GM23338 (cell line): ENCODE results near the gene C2orf49. TPM values are rescaled to one million over a fixed set of nuclear protein-coding genes. Genes with fewer than 3 reads are reported as not detected.

Experiments
- ATAC-seq: fragments of 200-7000 bp; cut with Tn5 transposase; 3 replicates; pipeline ENCODE4 v1.9.1; 2020
- DNase-seq: peaks from one replicate; pipeline ENCODE4 v3.0.0-alpha.2; 2015; ENCODE audit warnings: low spot score
- H2AFZ ChIP-seq: fragments of 200-600 bp; sonication (generic); 2 replicates; pipeline ENCODE4 v1.8.0; 2016; ENCODE audit warnings: antibody characterized with exemption, mild to moderate bottlenecking, moderate library complexity
- H3F3A ChIP-seq: fragments of 200-600 bp; sonication (generic); replicated peaks from 2 replicates; pipeline ENCODE4 v1.8.0; 2017; ENCODE audit warnings: antibody characterized with exemption, mixed run types, low read depth
- H3K27ac ChIP-seq: fragments of 200-600 bp; sonication (generic); 2 replicates; pipeline ENCODE4 v1.6.1; 2016; ENCODE audit warnings: low read depth
- H3K27me3 ChIP-seq: fragments of 200-600 bp; sonication (generic); 2 replicates; pipeline ENCODE4 v1.8.0; 2016; ENCODE audit warnings: mild to moderate bottlenecking, mixed run types, moderate library complexity; ENCODE audit not compliant: insufficient read depth
- H3K36me3 ChIP-seq: fragments of 200-600 bp; sonication (generic); 2 replicates; pipeline ENCODE4 v1.8.0; 2016; ENCODE audit warnings: mild to moderate bottlenecking; ENCODE audit not compliant: insufficient read depth
- H3K4me1 ChIP-seq: fragments of 200-600 bp; sonication (generic); 2 replicates; pipeline ENCODE4 v1.8.0; 2016; ENCODE audit warnings: mild to moderate bottlenecking, moderate library complexity; ENCODE audit not compliant: insufficient read depth
- H3K4me2 ChIP-seq: fragments of 200-600 bp; sonication (generic); 2 replicates; pipeline ENCODE4 v1.7.1; 2017; ENCODE audit warnings: mixed run types
- H3K4me3 ChIP-seq: fragments of 200-600 bp; sonication (generic); 2 replicates; pipeline ENCODE4 v1.6.1; 2016; ENCODE audit warnings: mixed run types
- H3K79me2 ChIP-seq: fragments of 200-600 bp; sonication (generic); replicated peaks from 2 replicates; pipeline ENCODE4 v1.8.0; 2017; ENCODE audit warnings: mild to moderate bottlenecking; ENCODE audit not compliant: insufficient read depth
- H3K9me2 ChIP-seq: fragments of 200-600 bp; sonication (generic); 2 replicates; pipeline ENCODE4 v1.8.0; 2017; ENCODE audit not compliant: insufficient read depth
- H4K20me1 ChIP-seq: fragments of 200-600 bp; sonication (generic); replicated peaks from 2 replicates; pipeline ENCODE4 v1.8.0; 2017; ENCODE audit warnings: mild to moderate bottlenecking; ENCODE audit not compliant: insufficient read depth
- H3K27ac Mint-ChIP-seq: 2 replicates; pipeline ENCODE4 v1.8.0; 2020; ENCODE audit warnings: inconsistent platforms, mild to moderate bottlenecking, moderate library complexity, mixed read lengths
- H3K27me3 Mint-ChIP-seq: 3 replicates; pipeline ENCODE4 v1.8.0; 2022; ENCODE audit warnings: low read depth, mild to moderate bottlenecking, moderate library complexity, mixed read lengths, inconsistent platforms; ENCODE audit not compliant: insufficient read depth, poor library complexity
- H3K36me3 Mint-ChIP-seq: 3 replicates; pipeline ENCODE4 v1.8.0; 2021; ENCODE audit warnings: low read depth, mild to moderate bottlenecking, inconsistent platforms, moderate library complexity, mixed read lengths
- H3K4me1 Mint-ChIP-seq: 3 replicates; pipeline ENCODE4 v1.8.0; 2020; ENCODE audit warnings: mild to moderate bottlenecking, inconsistent platforms, mixed read lengths
- H3K4me3 Mint-ChIP-seq: 3 replicates; pipeline ENCODE4 v1.8.0; 2021; ENCODE audit warnings: moderate library complexity, mild to moderate bottlenecking, inconsistent platforms, mixed read lengths
- H3K9me3 Mint-ChIP-seq: 3 replicates; pipeline ENCODE4 v1.8.0; 2020; ENCODE audit warnings: moderate library complexity, mild to moderate bottlenecking, inconsistent platforms, mixed read lengths
- CREB1 ChIP-seq: fragments of 250-450 bp; sonication (Bioruptor Pico); IDR thresholded peaks from 2 replicates; pipeline ENCODE4 v1.5.0; 2020; ENCODE audit warnings: low read depth, mild to moderate bottlenecking, moderate library complexity
- CTCF ChIP-seq, 2 experiments: fragments of 200-600 bp in 1 of 2; sonication (generic) in 1 of 2; conservative IDR thresholded peaks; 2 replicates each; pipeline versions ENCODE4 v1.5.1 to v1.6.1; 2016 to 2017; ENCODE audit warnings: antibody characterized with exemption in 2 of 2, low read depth in 2 of 2, mild to moderate bottlenecking in 2 of 2, moderate library complexity in 1 of 2
- EZH2 ChIP-seq: fragments of 200-600 bp; sonication (generic); IDR thresholded peaks from one replicate; pipeline ENCODE4 v1.8.0; 2017; ENCODE audit warnings: antibody characterized with exemption, mild to moderate bottlenecking, low read depth; ENCODE audit not compliant: unreplicated experiment
- NANOG ChIP-seq: IDR thresholded peaks from 2 replicates; pipeline ENCODE4 v1.6.1; 2016; ENCODE audit warnings: antibody characterized with exemption, borderline replicate concordance
- POLR2AphosphoS5 ChIP-seq: IDR thresholded peaks from 2 replicates; pipeline ENCODE4 v1.6.1; 2016; ENCODE audit warnings: antibody characterized with exemption, low read depth
- REST ChIP-seq: IDR thresholded peaks from one replicate; pipeline ENCODE4 v1.6.1; 2018; ENCODE audit warnings: antibody characterized with exemption; ENCODE audit not compliant: unreplicated experiment
- ZNF114 ChIP-seq: fragments of 250-450 bp; sonication (Bioruptor Pico); IDR thresholded peaks from 2 replicates; pipeline ENCODE4 v1.5.0; 2020; ENCODE audit warnings: mild to moderate bottlenecking, moderate library complexity
- polyA plus RNA-seq: library from polyadenylated mRNA; unstranded; fragments of >200 nt; fragmentation: Nextera tagmentation; extraction: Ambion mirVana; gene quantifications from 2 replicates; pipeline ENCODE4 v1.2.1, GENCODE V29; 2016
- total RNA-seq: library from RNA; depleted of rRNA; stranded (reverse); fragments of >200 nt; shearing (Covaris generic); gene quantifications from 2 replicates; pipeline ENCODE4 v1.2.3, GENCODE V29; 2014
- TF ChIP-seq, protein P1 (sequence below): fragments of 250-450 bp; sonication (Bioruptor Pico); IDR thresholded peaks from 2 replicates; pipeline ENCODE4 v1.5.0; 2020; ENCODE audit warnings: mild to moderate bottlenecking, moderate library complexity

Gene C2orf49
- total and polyA plus RNA-seq, 2 experiments from 2014 or later = 19.6 to 33.8 TPM

GRCh38 chr2:105309147-105309545 is 28.2 kb upstream of the C2orf49 start (continued):
- no peak for TF ChIP-seq NANOG
- TF ChIP-seq POLR2AphosphoS5 = no peak
- TF ChIP-seq ZNF114 (CRISPR knock-in tag) = no peak
- TF ChIP-seq CTCF (conservative IDR thresholded peaks at IDR 0.05; ENCODE audit: low read depth in 2 of 2) = no peak
- TF ChIP-seq EZH2 = no peak
- TF ChIP-seq CREB1 = no peak

DNA sequence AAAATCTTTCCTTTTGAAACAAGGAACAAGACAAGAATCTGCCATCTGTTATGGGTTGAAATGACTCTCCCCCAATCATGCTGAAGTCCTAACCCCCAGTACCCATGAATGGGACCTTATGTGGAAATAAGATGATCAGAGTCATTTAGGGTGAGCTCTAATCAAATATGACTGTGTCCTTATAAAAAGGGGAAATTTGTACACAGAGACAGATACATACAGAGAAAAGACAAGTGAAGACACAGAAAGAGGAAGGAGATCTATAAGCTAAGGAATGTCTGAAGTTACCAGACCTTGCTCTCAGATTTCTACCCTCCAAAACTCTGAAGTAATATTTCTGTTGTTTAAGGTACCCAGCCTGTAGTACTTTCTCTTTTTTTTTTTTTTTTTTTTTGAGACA is 23.5 kb upstream of the C2orf49 start:
- Histone ChIP-seq H3K79me2 (peaks cover 86% of the 10 kb centered on the region), H3K27me3 (no peaks in the 10 kb centered on the region), H3K4me2 (no peak overlapping the region), H3K36me3 (no peaks in the 10 kb centered on the region), H2AFZ (no peak overlapping the region), H3K9me2 (no peaks in the 10 kb centered on the region), H4K20me1 (peaks cover 6% of the 10 kb centered on the region; the same call in 1 of the 2 replicates), H3K4me3 (no peak overlapping the region), H3K27ac (no peak overlapping the region), H3F3A (no peaks in the 10 kb centered on the region), H3K4me1 (0 out of 2 replicates have a peak, but pooled peaks cover 3% of the 10 kb centered on the region)
- no peak overlapping the region for H3K4me3 Mint-ChIP-seq
- H3K36me3 Mint-ChIP-seq = no peaks in the 10 kb centered on the region; the same call in 2 of the 3 replicates
- TF ChIP-seq REST (no peak), POLR2AphosphoS5 (no peak)
- DNase-seq (no peak), ATAC-seq (no peak)
- no peaks in the 10 kb centered on the region for H3K9me3 Mint-ChIP-seq
- no peak overlapping the region for H3K27ac Mint-ChIP-seq
- peaks cover 2% of the 10 kb centered on the region for H3K27me3 Mint-ChIP-seq
- peaks cover 4% of the 10 kb centered on the region for H3K4me1 Mint-ChIP-seq

DNA sequence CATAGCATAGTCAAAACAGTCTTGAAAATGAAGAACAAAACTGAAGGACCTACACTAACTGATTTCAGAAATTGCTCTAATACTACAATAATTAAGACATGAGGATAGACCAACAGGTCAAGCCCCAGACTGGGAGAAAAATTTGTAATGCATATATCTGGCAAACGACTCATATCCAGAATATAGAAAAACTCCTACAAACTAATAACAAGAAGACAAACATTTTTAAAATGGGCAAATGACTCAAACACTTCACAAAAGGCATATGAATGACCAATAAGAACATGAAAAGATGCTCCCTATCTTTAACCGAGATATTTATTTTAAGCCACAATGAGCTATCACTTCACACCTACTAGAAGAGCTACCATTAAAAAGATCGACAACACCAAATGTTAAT is 22.0 kb upstream of the C2orf49 start:
- DNase-seq (no peak), ATAC-seq (no peak)
- Histone ChIP-seq H3K79me2 (peaks cover 88% of the 10 kb centered on the region), H3F3A (no peaks in the 10 kb centered on the region), H2AFZ (no peak overlapping the region), H3K36me3 (no peaks in the 10 kb centered on the region), H3K9me2 (no peaks in the 10 kb centered on the region), H3K27ac (no peak overlapping the region), H3K4me2 (no peak overlapping the region), H4K20me1 (peaks cover 13% of the 10 kb centered on the region; the same call in 1 of the 2 replicates), H3K27me3 (no peaks in the 10 kb centered on the region), H3K4me3 (no peak overlapping the region), H3K4me1 (no peaks in the 10 kb centered on the region)
- no peaks in the 10 kb centered on the region for H3K36me3 Mint-ChIP-seq
- H3K27me3 Mint-ChIP-seq = no peaks in the 10 kb centered on the region
- H3K27ac Mint-ChIP-seq = no peak overlapping the region
- H3K4me1 Mint-ChIP-seq = no peaks in the 10 kb centered on the region
- no peak overlapping the region for H3K4me3 Mint-ChIP-seq
- no peaks in the 10 kb centered on the region for H3K9me3 Mint-ChIP-seq
- TF ChIP-seq, protein P1, sequence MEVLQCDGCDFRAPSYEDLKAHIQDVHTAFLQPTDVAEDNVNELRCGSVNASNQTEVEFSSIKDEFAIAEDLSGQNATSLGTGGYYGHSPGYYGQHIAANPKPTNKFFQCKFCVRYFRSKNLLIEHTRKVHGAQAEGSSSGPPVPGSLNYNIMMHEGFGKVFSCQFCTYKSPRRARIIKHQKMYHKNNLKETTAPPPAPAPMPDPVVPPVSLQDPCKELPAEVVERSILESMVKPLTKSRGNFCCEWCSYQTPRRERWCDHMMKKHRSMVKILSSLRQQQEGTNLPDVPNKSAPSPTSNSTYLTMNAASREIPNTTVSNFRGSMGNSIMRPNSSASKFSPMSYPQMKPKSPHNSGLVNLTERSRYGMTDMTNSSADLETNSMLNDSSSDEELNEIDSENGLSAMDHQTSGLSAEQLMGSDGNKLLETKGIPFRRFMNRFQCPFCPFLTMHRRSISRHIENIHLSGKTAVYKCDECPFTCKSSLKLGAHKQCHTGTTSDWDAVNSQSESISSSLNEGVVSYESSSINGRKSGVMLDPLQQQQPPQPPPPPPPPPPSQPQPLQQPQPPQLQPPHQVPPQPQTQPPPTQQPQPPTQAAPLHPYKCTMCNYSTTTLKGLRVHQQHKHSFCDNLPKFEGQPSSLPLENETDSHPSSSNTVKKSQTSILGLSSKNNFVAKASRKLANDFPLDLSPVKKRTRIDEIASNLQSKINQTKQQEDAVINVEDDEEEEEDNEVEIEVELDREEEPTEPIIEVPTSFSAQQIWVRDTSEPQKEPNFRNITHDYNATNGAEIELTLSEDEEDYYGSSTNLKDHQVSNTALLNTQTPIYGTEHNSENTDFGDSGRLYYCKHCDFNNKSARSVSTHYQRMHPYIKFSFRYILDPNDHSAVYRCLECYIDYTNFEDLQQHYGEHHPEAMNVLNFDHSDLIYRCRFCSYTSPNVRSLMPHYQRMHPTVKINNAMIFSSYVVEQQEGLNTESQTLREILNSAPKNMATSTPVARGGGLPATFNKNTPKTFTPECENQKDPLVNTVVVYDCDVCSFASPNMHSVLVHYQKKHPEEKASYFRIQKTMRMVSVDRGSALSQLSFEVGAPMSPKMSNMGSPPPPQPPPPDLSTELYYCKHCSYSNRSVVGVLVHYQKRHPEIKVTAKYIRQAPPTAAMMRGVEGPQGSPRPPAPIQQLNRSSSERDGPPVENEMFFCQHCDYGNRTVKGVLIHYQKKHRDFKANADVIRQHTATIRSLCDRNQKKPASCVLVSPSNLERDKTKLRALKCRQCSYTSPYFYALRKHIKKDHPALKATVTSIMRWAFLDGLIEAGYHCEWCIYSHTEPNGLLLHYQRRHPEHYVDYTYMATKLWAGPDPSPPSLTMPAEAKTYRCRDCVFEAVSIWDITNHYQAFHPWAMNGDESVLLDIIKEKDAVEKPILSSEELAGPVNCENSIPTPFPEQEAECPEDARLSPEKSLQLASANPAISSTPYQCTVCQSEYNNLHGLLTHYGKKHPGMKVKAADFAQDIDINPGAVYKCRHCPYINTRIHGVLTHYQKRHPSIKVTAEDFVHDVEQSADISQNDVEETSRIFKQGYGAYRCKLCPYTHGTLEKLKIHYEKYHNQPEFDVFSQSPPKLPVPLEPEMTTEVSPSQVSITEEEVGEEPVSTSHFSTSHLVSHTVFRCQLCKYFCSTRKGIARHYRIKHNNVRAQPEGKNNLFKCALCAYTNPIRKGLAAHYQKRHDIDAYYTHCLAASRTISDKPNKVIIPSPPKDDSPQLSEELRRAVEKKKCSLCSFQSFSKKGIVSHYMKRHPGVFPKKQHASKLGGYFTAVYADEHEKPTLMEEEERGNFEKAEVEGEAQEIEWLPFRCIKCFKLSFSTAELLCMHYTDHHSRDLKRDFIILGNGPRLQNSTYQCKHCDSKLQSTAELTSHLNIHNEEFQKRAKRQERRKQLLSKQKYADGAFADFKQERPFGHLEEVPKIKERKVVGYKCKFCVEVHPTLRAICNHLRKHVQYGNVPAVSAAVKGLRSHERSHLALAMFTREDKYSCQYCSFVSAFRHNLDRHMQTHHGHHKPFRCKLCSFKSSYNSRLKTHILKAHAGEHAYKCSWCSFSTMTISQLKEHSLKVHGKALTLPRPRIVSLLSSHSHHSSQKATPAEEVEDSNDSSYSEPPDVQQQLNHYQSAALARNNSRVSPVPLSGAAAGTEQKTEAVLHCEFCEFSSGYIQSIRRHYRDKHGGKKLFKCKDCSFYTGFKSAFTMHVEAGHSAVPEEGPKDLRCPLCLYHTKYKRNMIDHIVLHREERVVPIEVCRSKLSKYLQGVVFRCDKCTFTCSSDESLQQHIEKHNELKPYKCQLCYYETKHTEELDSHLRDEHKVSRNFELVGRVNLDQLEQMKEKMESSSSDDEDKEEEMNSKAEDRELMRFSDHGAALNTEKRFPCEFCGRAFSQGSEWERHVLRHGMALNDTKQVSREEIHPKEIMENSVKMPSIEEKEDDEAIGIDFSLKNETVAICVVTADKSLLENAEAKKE (CRISPR knock-in tag) = no peak
